ENCODE data around the gene HAUS5. TPM values are rescaled to one million over a fixed set of nuclear protein-coding genes. Genes with fewer than 3 reads are reported as not detected.

HAUS5 gene
- polyA plus RNA-seq, 1 donor from 2014 or later, result 14.4 TPM

DNA sequence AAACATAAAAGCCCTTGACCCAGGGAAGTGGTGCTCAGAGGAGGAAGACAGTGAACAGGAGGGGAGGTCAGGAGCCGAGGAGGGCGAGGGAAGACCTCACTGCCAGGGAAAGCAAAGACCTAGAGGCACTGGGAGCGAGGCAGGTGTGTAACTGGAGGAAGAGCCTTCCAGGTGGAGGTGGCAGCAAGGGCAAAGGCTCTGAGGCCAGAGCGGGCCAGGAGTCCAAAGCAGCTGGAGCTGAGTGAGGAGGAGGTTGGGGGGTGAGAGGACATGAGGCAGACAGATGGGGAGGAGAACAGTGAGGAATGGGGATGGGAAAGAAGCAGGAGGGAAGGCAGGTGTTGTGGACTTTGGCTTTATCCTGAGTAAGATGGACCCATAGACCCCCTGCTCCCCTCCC lies 57.4 kb downstream of the HAUS5 start:
- Histone ChIP-seq H4K20me1 (ENCODE audit: insufficient read depth) (no peaks in the 10 kb centered on the region), H2AFZ (ENCODE audit: low read depth, low read length) (no peak overlapping the region), H3K79me2 (replicated peaks; ENCODE audit: insufficient read depth, low read length) (no peaks in the 10 kb centered on the region), H3K4me3 (ENCODE audit: low read length) (no peak overlapping the region), H3K36me3 (ENCODE audit: insufficient read depth, low read length) (no peaks in the 10 kb centered on the region), H3K27me3 (ENCODE audit: insufficient read depth, low read depth, low read length) (peaks cover 16% of the 10 kb centered on the region), H3K9me2 (ENCODE audit: insufficient read depth, low read length) (no peaks in the 10 kb centered on the region), H3F3A (ENCODE audit: insufficient read depth, low read length, poor library complexity, severe bottlenecking) (no peaks in the 10 kb centered on the region), H3K9me3 (ENCODE audit: low read length) (no peaks in the 10 kb centered on the region), H3K9ac (ENCODE audit: low read length) (no peak overlapping the region), H3K27ac (ENCODE audit: low read length) (no peak overlapping the region), H3K4me2 (ENCODE audit: low read length) (no peak overlapping the region)
- TF ChIP-seq POLR2AphosphoS5 (IDR thresholded peaks at IDR 0.05) (no peak), MXI1 (conservative IDR thresholded peaks at IDR 0.05; ENCODE audit: poor library complexity, severe bottlenecking) (no peak), SMC3 (conservative IDR thresholded peaks at IDR 0.05; ENCODE audit: poor library complexity) (no peak), RAD21 (conservative IDR thresholded peaks at IDR 0.05) (no peak), EZH2 (IDR thresholded peaks at IDR 0.05; ENCODE audit: borderline replicate concordance, insufficient read depth, low read length, poor library complexity, severe bottlenecking) (no peak), EP300 (conservative IDR thresholded peaks at IDR 0.05; ENCODE audit: poor library complexity, severe bottlenecking) (no peak), TAF1 (IDR thresholded peaks at IDR 0.05; ENCODE audit: low read depth) (no peak), CTCF (IDR thresholded peaks at IDR 0.05; ENCODE audit: poor library complexity, severe bottlenecking) (no peak)
- TF ChIP-seq, protein P1, sequence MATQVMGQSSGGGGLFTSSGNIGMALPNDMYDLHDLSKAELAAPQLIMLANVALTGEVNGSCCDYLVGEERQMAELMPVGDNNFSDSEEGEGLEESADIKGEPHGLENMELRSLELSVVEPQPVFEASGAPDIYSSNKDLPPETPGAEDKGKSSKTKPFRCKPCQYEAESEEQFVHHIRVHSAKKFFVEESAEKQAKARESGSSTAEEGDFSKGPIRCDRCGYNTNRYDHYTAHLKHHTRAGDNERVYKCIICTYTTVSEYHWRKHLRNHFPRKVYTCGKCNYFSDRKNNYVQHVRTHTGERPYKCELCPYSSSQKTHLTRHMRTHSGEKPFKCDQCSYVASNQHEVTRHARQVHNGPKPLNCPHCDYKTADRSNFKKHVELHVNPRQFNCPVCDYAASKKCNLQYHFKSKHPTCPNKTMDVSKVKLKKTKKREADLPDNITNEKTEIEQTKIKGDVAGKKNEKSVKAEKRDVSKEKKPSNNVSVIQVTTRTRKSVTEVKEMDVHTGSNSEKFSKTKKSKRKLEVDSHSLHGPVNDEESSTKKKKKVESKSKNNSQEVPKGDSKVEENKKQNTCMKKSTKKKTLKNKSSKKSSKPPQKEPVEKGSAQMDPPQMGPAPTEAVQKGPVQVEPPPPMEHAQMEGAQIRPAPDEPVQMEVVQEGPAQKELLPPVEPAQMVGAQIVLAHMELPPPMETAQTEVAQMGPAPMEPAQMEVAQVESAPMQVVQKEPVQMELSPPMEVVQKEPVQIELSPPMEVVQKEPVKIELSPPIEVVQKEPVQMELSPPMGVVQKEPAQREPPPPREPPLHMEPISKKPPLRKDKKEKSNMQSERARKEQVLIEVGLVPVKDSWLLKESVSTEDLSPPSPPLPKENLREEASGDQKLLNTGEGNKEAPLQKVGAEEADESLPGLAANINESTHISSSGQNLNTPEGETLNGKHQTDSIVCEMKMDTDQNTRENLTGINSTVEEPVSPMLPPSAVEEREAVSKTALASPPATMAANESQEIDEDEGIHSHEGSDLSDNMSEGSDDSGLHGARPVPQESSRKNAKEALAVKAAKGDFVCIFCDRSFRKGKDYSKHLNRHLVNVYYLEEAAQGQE (IDR thresholded peaks at IDR 0.05; ENCODE audit: borderline replicate concordance), result no peak

GRCh38 chr19:35670686-35671085 lies 58.2 kb downstream of the HAUS5 start:
- Histone ChIP-seq H3K27me3 (ENCODE audit: insufficient read depth, low read depth, low read length) (peaks cover 16% of the 10 kb centered on the region), H3K36me3 (ENCODE audit: insufficient read depth, low read length) (no peaks in the 10 kb centered on the region), H3K9ac (ENCODE audit: low read length) (no peak overlapping the region), H3K4me2 (ENCODE audit: low read length) (no peak overlapping the region), H3K9me3 (ENCODE audit: low read length) (no peaks in the 10 kb centered on the region), H3K27ac (ENCODE audit: low read length) (no peak overlapping the region), H3K9me2 (ENCODE audit: insufficient read depth, low read length) (no peaks in the 10 kb centered on the region), H3K4me3 (ENCODE audit: low read length) (no peak overlapping the region), H4K20me1 (ENCODE audit: insufficient read depth) (no peaks in the 10 kb centered on the region), H3F3A (ENCODE audit: insufficient read depth, low read length, poor library complexity, severe bottlenecking) (no peaks in the 10 kb centered on the region), H3K79me2 (replicated peaks; ENCODE audit: insufficient read depth, low read length) (no peaks in the 10 kb centered on the region), H2AFZ (ENCODE audit: low read depth, low read length) (no peak overlapping the region)
- TF ChIP-seq CTCF (IDR thresholded peaks at IDR 0.05; ENCODE audit: poor library complexity, severe bottlenecking), result no peak
- TF ChIP-seq EZH2 (IDR thresholded peaks at IDR 0.05; ENCODE audit: borderline replicate concordance, insufficient read depth, low read length, poor library complexity, severe bottlenecking), result no peak
- no peak for TF ChIP-seq SMC3 (conservative IDR thresholded peaks at IDR 0.05; ENCODE audit: poor library complexity)
- no peak for TF ChIP-seq MXI1 (conservative IDR thresholded peaks at IDR 0.05; ENCODE audit: poor library complexity, severe bottlenecking)
- TF ChIP-seq, protein P1 (IDR thresholded peaks at IDR 0.05; ENCODE audit: borderline replicate concordance), result no peak
- no peak for TF ChIP-seq EP300 (conservative IDR thresholded peaks at IDR 0.05; ENCODE audit: poor library complexity, severe bottlenecking)
- TF ChIP-seq TAF1 (IDR thresholded peaks at IDR 0.05; ENCODE audit: low read depth), result no peak
